Measurements from ENCODE around the gene VSIG1. TPM values are rescaled to one million over a fixed set of nuclear protein-coding genes. Genes with fewer than 3 reads are reported as not detected.

VSIG1 gene
- total RNA-seq, 2 donors from 2014 or later: 0.54 to 8.2 TPM

- DNase-seq (ENCODE audit: low spot score): no peak
- no peaks in the 10 kb centered on the region for H3K27me3 ChIP-seq (replicated peaks; ENCODE audit: insufficient read depth)
- H3K4me1 ChIP-seq (ENCODE audit: control insufficient read depth in 1 of 2, low read depth in 2 of 2): no peaks in the 10 kb centered on the region
- no peak overlapping the region for H3K4me3 ChIP-seq
- H3K9me3 ChIP-seq: no peaks in the 10 kb centered on the region
- no peak for ATAC-seq (ENCODE audit: insufficient number of reproducible peaks, low FRiP score, low read depth)
- H3K27ac ChIP-seq: no peak overlapping the region
- no peak for TF ChIP-seq CTCF (IDR thresholded peaks at IDR 0.05)
- H3K36me3 ChIP-seq: no peaks in the 10 kb centered on the region
These were observed 25.4 kb upstream of the VSIG1 start for GRCh38 chrX:108019382-108019875.

DNA sequence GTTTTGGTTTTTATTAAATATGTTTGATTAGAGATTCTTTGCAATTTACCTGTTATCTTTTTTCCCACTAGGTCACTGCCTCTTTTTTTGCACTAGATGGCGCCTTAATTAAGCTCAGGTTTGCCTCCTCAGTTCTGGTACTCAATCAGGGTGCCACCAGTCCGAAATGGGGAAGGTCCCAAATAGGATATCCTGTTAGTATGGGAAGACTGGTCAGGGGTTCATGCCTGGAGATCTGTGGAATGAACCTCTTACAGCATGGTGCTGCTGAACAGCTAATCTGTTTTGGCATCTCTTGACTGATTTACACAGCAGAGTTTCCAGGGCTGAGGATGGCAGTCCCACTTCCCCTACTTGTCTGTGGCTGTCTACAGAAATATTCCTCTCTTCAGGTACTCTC is 24.2 kb upstream of the VSIG1 start:
- Histone ChIP-seq H3K4me3 (no peak overlapping the region), H3K36me3 (no peaks in the 10 kb centered on the region), H3K9me3 (no peaks in the 10 kb centered on the region), H3K27me3 (replicated peaks; ENCODE audit: insufficient read depth) (no peaks in the 10 kb centered on the region), H3K4me1 (ENCODE audit: control insufficient read depth in 1 of 2, low read depth in 2 of 2) (no peaks in the 10 kb centered on the region), H3K27ac (no peak overlapping the region)
- ATAC-seq (ENCODE audit: insufficient number of reproducible peaks, low FRiP score, low read depth) (no peak), DNase-seq (ENCODE audit: low spot score) (no peak)
- TF ChIP-seq CTCF (IDR thresholded peaks at IDR 0.05): no peak

- Histone ChIP-seq H3K4me3 (no peak overlapping the region), H3K36me3 (no peaks in the 10 kb centered on the region), H3K27ac (no peak overlapping the region), H3K27me3 (replicated peaks; ENCODE audit: insufficient read depth) (no peaks in the 10 kb centered on the region), H3K4me1 (ENCODE audit: control insufficient read depth in 1 of 2, low read depth in 2 of 2) (no peaks in the 10 kb centered on the region), H3K9me3 (no peaks in the 10 kb centered on the region)
- ATAC-seq (ENCODE audit: insufficient number of reproducible peaks, low FRiP score, low read depth) (no peak), DNase-seq (ENCODE audit: low spot score) (no peak)
- TF ChIP-seq CTCF (IDR thresholded peaks at IDR 0.05): no peak
These were observed 22.3 kb upstream of the VSIG1 start for GRCh38 chrX:108022491-108023089.

- no peaks in the 10 kb centered on the region for H3K9me3 ChIP-seq
- DNase-seq (ENCODE audit: low spot score) (no peak), ATAC-seq (ENCODE audit: insufficient number of reproducible peaks, low FRiP score, low read depth) (no peak)
- no peak overlapping the region for H3K27ac ChIP-seq
- H3K4me1 ChIP-seq (ENCODE audit: control insufficient read depth in 1 of 2, low read depth in 2 of 2): no peaks in the 10 kb centered on the region
- H3K36me3 ChIP-seq: no peaks in the 10 kb centered on the region
- no peak for TF ChIP-seq CTCF (IDR thresholded peaks at IDR 0.05)
- no peaks in the 10 kb centered on the region for H3K27me3 ChIP-seq (replicated peaks; ENCODE audit: insufficient read depth)
- no peak overlapping the region for H3K4me3 ChIP-seq
These were observed 19.5 kb upstream of the VSIG1 start for GRCh38 chrX:108025376-108025775.

- no peak overlapping the region for H3K27ac ChIP-seq
- no peaks in the 10 kb centered on the region for H3K27me3 ChIP-seq (replicated peaks; ENCODE audit: insufficient read depth)
- no peaks in the 10 kb centered on the region for H3K4me1 ChIP-seq (ENCODE audit: control insufficient read depth in 1 of 2, low read depth in 2 of 2)
- DNase-seq (ENCODE audit: low spot score) (no peak), ATAC-seq (ENCODE audit: insufficient number of reproducible peaks, low FRiP score, low read depth) (no peak)
- no peaks in the 10 kb centered on the region for H3K36me3 ChIP-seq
- H3K9me3 ChIP-seq: no peaks in the 10 kb centered on the region
- no peak for TF ChIP-seq CTCF (IDR thresholded peaks at IDR 0.05)
- no peak overlapping the region for H3K4me3 ChIP-seq
These were observed 18.8 kb upstream of the VSIG1 start for GRCh38 chrX:108025954-108026600.
